Measurements from ENCODE around the gene GNLY.

GRCh38 chr2:85678377-85678776 is 15.8 kb upstream of the GNLY start:
- TF ChIP-seq EZH2 (IDR thresholded peaks at IDR 0.05; ENCODE audit: insufficient read depth, low read length) (no peak), CTCF (IDR thresholded peaks at IDR 0.05; ENCODE audit: insufficient read depth, low read depth, low read length) (no peak)

Measured in astrocyte (in vitro differentiated cells and primary cell).